Colonic mucosa (tissue), 4 donors: ENCODE data around the gene RNF187. TPM values are rescaled to one million over a fixed set of nuclear protein-coding genes. Genes with fewer than 3 reads are reported as not detected.

Experiments
- DNase-seq: peaks from one replicate; pipeline ENCODE4 v3.0.0-alpha.2; 2020
- H3K27ac ChIP-seq: fragments of 200-600 bp; one replicate; pipeline ENCODE4 v1.8.0; 2021
- H3K27me3 ChIP-seq: fragments of 200-600 bp; one replicate; pipeline ENCODE4 v1.8.0; 2021
- H3K36me3 ChIP-seq: fragments of 200-600 bp; one replicate; pipeline ENCODE4 v1.8.0; 2021
- H3K4me1 ChIP-seq: fragments of 200-600 bp; one replicate; pipeline ENCODE4 v1.8.0; 2021; ENCODE audit warnings: mild to moderate bottlenecking
- H3K4me3 ChIP-seq: fragments of 200-600 bp; one replicate; pipeline ENCODE4 v1.8.0; 2021
- H3K9ac ChIP-seq, 2 donors: one replicate each; pipeline ENCODE4 v1.7.0; 2013; ENCODE audit warnings: control low read depth in 2 of 2, low read depth in 2 of 2, low read length in 2 of 2
- H3K9me3 ChIP-seq: fragments of 200-600 bp; one replicate; pipeline ENCODE4 v1.8.0; 2021
- CTCF ChIP-seq: fragments of 200-600 bp; IDR thresholded peaks from one replicate; pipeline ENCODE4 v1.8.0; 2022; ENCODE audit warnings: antibody characterized with exemption, mild to moderate bottlenecking
- intact Hi-C: fragments of 100-400 bp; cut with DNase I; formaldehyde crosslinking; loops from one replicate; pipeline ENCODE4 v1.14.1; 2022
- microRNA-seq: library from miRNA; unstranded; fragments of <30 nt; microRNA quantifications from one replicate; pipeline ENCODE4, GENCODE V29; 2019
- total RNA-seq, 2 donors: library from RNA; stranded (reverse); fragmentation: NEBNext Ultra II Directional in 1 of 2; extraction: Animal tissue kit (Norgen Biotek cat#: 25700) in 1 of 2; gene quantifications; one replicate each; pipeline ENCODE4 v1.2.1, GENCODE V29; 2021
- donor health status: healthy.
- donor health status: DM: no; HTN: no; CAD: no.
- donor health status: DM: no; HTN: no; CAD: no.

The RNF187 gene
- total RNA-seq, 2 donors from 2014 or later, result 84.5 to 97.5 TPM

- DNase-seq, result no peak
- H3K9ac ChIP-seq, result no peak overlapping the region
Observed at GRCh38 chr1:228544921-228545591, 57.9 kb downstream of the RNF187 start.

More at GRCh38 chr1:228544921-228545591, 57.9 kb downstream of the RNF187 start:
- Histone ChIP-seq H3K4me1 (no peaks in the 10 kb centered on the region), H3K36me3 (no peaks in the 10 kb centered on the region), H3K27me3 (no peaks in the 10 kb centered on the region), H3K4me3 (no peak overlapping the region), H3K27ac (no peak overlapping the region), H3K9me3 (no peaks in the 10 kb centered on the region)
- no peak for TF ChIP-seq CTCF
- intact Hi-C loops, result no loop called here

Small RNA genes within 50 kb of the gene (microRNA-seq; reads per million reads assigned to microRNA genes)
- gene MIR4666A, result not detected

Other genes with a start within 250 kb of the RNF187 start
- 10 to 100 TPM; 38.1 to 48.9 TPM for gene TRIM11, start 80.5 kb upstream of the RNF187 start, total RNA-seq
- under 1 TPM in 1 of 2 donors, not detected in 1; 0.21 TPM for gene TRIM17, start 70.5 kb upstream of the RNF187 start, total RNA-seq
- gene RHOU, start 248.1 kb downstream of the RNF187 start, total RNA-seq, result 10 to 100 TPM; 13.3 to 24.3 TPM